K562 (cell line): ENCODE data around the gene CDCA5. TPM values are rescaled to one million over a fixed set of nuclear protein-coding genes. Genes with fewer than 3 reads are reported as not detected.
A peak's percentile ranks its signal among the peaks of the same experiment; 100 is the strongest.

Experiments
- CBFA2T2 ChIP-seq: fragments of 450-650 bp; conservative IDR thresholded peaks from 2 replicates; pipeline ENCODE4 v1.6.1; 2017; ENCODE audit warnings: mild to moderate bottlenecking
- ELK3 ChIP-seq: fragments of 450-650 bp; formaldehyde crosslinking; IDR thresholded peaks from 2 replicates; pipeline ENCODE4 v1.4.0; 2020; ENCODE audit warnings: mild to moderate bottlenecking
- KAT7 ChIP-seq: sonication (generic); formaldehyde crosslinking; IDR thresholded peaks from 2 replicates; pipeline ENCODE4 v1.8.0; 2022; ENCODE audit warnings: missing genetic modification reagents, mild to moderate bottlenecking, borderline replicate concordance
- KDM5B ChIP-seq: fragments of 200-600 bp; sonication (generic); IDR thresholded peaks from 2 replicates; pipeline ENCODE4 v1.6.1; 2012; ENCODE audit warnings: low read depth, mild to moderate bottlenecking, moderate library complexity, low read length, control low read depth, inconsistent platforms; ENCODE audit not compliant: insufficient replicate concordance
- NFXL1 ChIP-seq: fragments of 450-650 bp; formaldehyde crosslinking; IDR thresholded peaks from 2 replicates; pipeline ENCODE4 v1.4.0; 2021; ENCODE audit warnings: mild to moderate bottlenecking
- NFYB ChIP-seq: IDR thresholded peaks from 2 replicates; pipeline ENCODE4 v1.6.1; 2011; ENCODE audit warnings: mild to moderate bottlenecking, moderate library complexity; ENCODE audit not compliant: insufficient read length; ENCODE audit errors: extremely low read depth
- NR2F6 ChIP-seq: fragments of 450-650 bp; formaldehyde crosslinking; IDR thresholded peaks from 2 replicates; pipeline ENCODE4 v1.4.0; 2020; ENCODE audit warnings: mild to moderate bottlenecking
- PML ChIP-seq: IDR thresholded peaks from 2 replicates; pipeline ENCODE4 v1.6.1; 2012; ENCODE audit warnings: low read length, inconsistent platforms
- POLR2A ChIP-seq: fragments of 450-650 bp; conservative IDR thresholded peaks from 2 replicates; pipeline ENCODE4 v1.6.1; 2016
- POLR2B ChIP-seq: fragments of 450-650 bp; IDR thresholded peaks from 2 replicates; pipeline ENCODE4 v1.6.1; 2018; ENCODE audit warnings: low read depth; ENCODE audit not compliant: partially characterized antibody
- POLR2G ChIP-seq: fragments of 200-400 bp; formaldehyde crosslinking; IDR thresholded peaks from 2 replicates; pipeline ENCODE4 v1.6.1; 2017; ENCODE audit warnings: low read depth, mild to moderate bottlenecking, antibody characterized with exemption, low read length, moderate library complexity
- POLR2H ChIP-seq: IDR thresholded peaks from 2 replicates; pipeline ENCODE4 v1.6.1; 2016; ENCODE audit warnings: missing genetic modification characterization, low read depth, mild to moderate bottlenecking, control low read depth, missing compliant biosample characterization, moderate library complexity
- PRPF4 ChIP-seq: fragments of 200-400 bp; formaldehyde crosslinking; IDR thresholded peaks from one replicate; pipeline ENCODE4 v1.6.1; 2017; ENCODE audit warnings: low read length, low read depth, mild to moderate bottlenecking; ENCODE audit not compliant: insufficient read depth, poor library complexity, severe bottlenecking
- RBFOX2 ChIP-seq: fragments of 200-400 bp; formaldehyde crosslinking; IDR thresholded peaks from 2 replicates; pipeline ENCODE4 v1.6.1; 2017; ENCODE audit warnings: low read depth, mild to moderate bottlenecking, low read length, moderate library complexity
- RBM39 ChIP-seq: fragments of 200-400 bp; formaldehyde crosslinking; optimal IDR thresholded peaks from 2 replicates; pipeline ENCODE3; 2018; ENCODE audit warnings: low read depth, low read length
- SMARCA4 ChIP-seq: fragments of 450-650 bp; IDR thresholded peaks from 2 replicates; pipeline ENCODE4 v1.6.1; 2016
- SMARCE1 ChIP-seq: fragments of 450-650 bp; IDR thresholded peaks from 2 replicates; pipeline ENCODE4 v1.7.1; 2016; ENCODE audit warnings: mild to moderate bottlenecking
- TCF15 ChIP-seq: fragments of 250-450 bp; sonication (Bioruptor Pico); IDR thresholded peaks from 2 replicates; pipeline ENCODE4 v1.8.0; 2022; ENCODE audit warnings: moderate library complexity, mild to moderate bottlenecking, inconsistent platforms
- TRIM25 ChIP-seq: fragments of 450-650 bp; IDR thresholded peaks from 2 replicates; pipeline ENCODE4 v1.7.0; 2016; ENCODE audit warnings: borderline replicate concordance
- ZC3H8 ChIP-seq: fragments of 450-650 bp; IDR thresholded peaks from 2 replicates; pipeline ENCODE4 v1.6.1; 2017
- ZKSCAN1 ChIP-seq: fragments of 150-350 bp; IDR thresholded peaks from 2 replicates; pipeline ENCODE4 v1.6.1; 2016; ENCODE audit warnings: low read depth, low read length
- ZNF316 ChIP-seq: fragments of 450-650 bp; IDR thresholded peaks from 2 replicates; pipeline ENCODE4 v1.6.1; 2016
- polyA plus RNA-seq, 8 experiments: library from polyadenylated mRNA; depleted of rRNA in 4 of 8; stranded (reverse) in 5 of 8; unstranded in 3 of 8; fragments of >200 nt; fragmentation: Nextera tagmentation in 2 of 8; fragmentation: Illumina TruSeq in 1 of 8; extraction: Ambion mirVana in 2 of 8; extraction: Trizol in 1 of 8; gene quantifications; 2 replicates each; pipeline versions ENCODE4 v1.2.1 to v1.2.3, GENCODE V29; 2011 to 2014; ENCODE audit warnings: inconsistent platforms in 1 of 8, missing spikeins in 1 of 8
- total RNA-seq, 7 experiments: library from RNA; depleted of rRNA in 6 of 7; stranded (reverse); fragments of >200 nt in 6 of 7; fragmentation: Illumina TruSeq in 2 of 7; extraction: Trizol in 2 of 7; gene quantifications; 2 replicates each; pipeline versions ENCODE4 v1.2.1 to v1.2.3, GENCODE V29; 2011 to 2021; ENCODE audit warnings: low replicate concordance in 1 of 7

CDCA5 gene
- total and polyA plus RNA-seq, 9 of the 15 experiments (the other 6 are each of a cell fraction or from before 2014, with no cell fraction given) = 18.9 to 94.3 (median 64.6) TPM

GRCh38 chr11:65126624-65127274, 42.9 kb upstream of the CDCA5 start (continued):
- TF ChIP-seq RBM39 = no peak
- TF ChIP-seq KDM5B = peak; percentile 27
- TF ChIP-seq SMARCE1 = no peak
- TF ChIP-seq ZNF316 = peak; percentile 26; the same call in 1 of the 2 replicates
- no peak for TF ChIP-seq SMARCA4
- TF ChIP-seq KAT7 = no peak
- TF ChIP-seq NFXL1 (CRISPR knock-in tag) = no peak
- no peak for TF ChIP-seq TCF15
- TF ChIP-seq TRIM25 = no peak
- TF ChIP-seq NFYB = no peak
- peak; percentile 54; the same call in 1 of the 2 replicates for TF ChIP-seq POLR2G
- TF ChIP-seq POLR2B = peak; percentile 29
- TF ChIP-seq POLR2A = peak; percentile 65
- TF ChIP-seq PRPF4 = no peak
- TF ChIP-seq ZC3H8 = no peak
- peak; percentile 57; the same call in 1 of the 2 replicates for TF ChIP-seq RBFOX2
- TF ChIP-seq NR2F6 (CRISPR knock-in tag) = no peak
- no peak for TF ChIP-seq ELK3 (CRISPR knock-in tag)
- no peak for TF ChIP-seq POLR2H (tag)
- no peak for TF ChIP-seq CBFA2T2
- peak; percentile 27; the same call in 1 of the 2 replicates for TF ChIP-seq PML
- no peak for TF ChIP-seq ZKSCAN1
